ENCODE data around the gene CPNE5. TPM values are rescaled to one million over a fixed set of nuclear protein-coding genes. Genes with fewer than 3 reads are reported as not detected.

The CPNE5 gene
- total RNA-seq, 6 experiments from 2014 or later = 0.12 to 0.37 (median 0.26) TPM; not detected in 2

DNA sequence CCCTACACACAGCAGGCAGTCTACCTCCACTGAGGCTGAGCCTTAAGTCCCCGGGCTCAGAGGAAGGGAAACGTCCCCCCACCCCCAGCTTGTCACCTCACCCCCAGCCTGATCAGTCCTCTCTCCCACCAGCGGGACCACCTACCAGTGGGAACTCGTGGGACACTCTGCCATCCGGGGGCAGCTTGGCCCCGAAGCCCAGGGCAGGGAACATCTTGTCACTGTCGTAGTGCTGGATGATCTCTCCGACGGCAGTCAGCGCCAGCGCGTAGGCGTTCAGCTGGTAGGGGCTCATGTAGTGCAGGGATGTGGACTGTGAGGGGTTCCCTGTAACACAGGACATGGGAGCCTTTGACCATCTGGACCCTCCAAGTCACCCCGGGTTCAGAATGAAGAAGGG lies 93.0 kb downstream of the CPNE5 start:
- no peak overlapping the region for H3K27ac Mint-ChIP-seq
- TF ChIP-seq, protein P1, sequence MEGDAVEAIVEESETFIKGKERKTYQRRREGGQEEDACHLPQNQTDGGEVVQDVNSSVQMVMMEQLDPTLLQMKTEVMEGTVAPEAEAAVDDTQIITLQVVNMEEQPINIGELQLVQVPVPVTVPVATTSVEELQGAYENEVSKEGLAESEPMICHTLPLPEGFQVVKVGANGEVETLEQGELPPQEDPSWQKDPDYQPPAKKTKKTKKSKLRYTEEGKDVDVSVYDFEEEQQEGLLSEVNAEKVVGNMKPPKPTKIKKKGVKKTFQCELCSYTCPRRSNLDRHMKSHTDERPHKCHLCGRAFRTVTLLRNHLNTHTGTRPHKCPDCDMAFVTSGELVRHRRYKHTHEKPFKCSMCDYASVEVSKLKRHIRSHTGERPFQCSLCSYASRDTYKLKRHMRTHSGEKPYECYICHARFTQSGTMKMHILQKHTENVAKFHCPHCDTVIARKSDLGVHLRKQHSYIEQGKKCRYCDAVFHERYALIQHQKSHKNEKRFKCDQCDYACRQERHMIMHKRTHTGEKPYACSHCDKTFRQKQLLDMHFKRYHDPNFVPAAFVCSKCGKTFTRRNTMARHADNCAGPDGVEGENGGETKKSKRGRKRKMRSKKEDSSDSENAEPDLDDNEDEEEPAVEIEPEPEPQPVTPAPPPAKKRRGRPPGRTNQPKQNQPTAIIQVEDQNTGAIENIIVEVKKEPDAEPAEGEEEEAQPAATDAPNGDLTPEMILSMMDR (IDR thresholded peaks at IDR 0.05) = no peak
- peaks cover 13% of the 10 kb centered on the region for H3K4me1 Mint-ChIP-seq (ENCODE audit: low read depth)
- no peak overlapping the region for H3K4me3 Mint-ChIP-seq
- peaks cover 8% of the 10 kb centered on the region for H3K9me3 Mint-ChIP-seq
- peaks cover 11% of the 10 kb centered on the region; the same call in 1 of the 2 replicates for H3K36me3 Mint-ChIP-seq (ENCODE audit: low read depth)
- H3K27me3 Mint-ChIP-seq (ENCODE audit: insufficient read depth) = peaks cover 13% of the 10 kb centered on the region
- DNase-seq = no peak

DNA sequence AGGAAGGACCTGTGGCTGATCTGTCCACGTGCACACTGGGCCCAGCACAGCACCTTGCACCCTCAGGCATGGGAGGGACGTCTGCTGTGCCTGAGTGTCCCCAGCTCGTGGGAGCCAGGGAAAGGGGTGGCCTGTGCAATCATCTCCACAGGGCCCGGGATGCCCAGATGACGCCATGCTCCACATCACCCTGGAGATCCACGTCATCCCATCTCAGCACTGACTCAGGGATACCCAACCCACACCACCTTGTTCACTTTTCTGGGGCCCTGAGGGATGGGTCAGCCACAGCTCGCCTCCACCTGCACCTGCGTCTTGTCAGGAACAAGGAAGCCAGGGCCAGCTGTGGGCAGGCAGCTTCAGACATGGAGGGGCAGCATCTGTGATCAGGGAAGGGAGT lies 93.4 kb downstream of the CPNE5 start:
- Mint-ChIP-seq H3K36me3 (ENCODE audit: low read depth) (peaks cover 11% of the 10 kb centered on the region; the same call in 1 of the 2 replicates), H3K4me3 (no peak overlapping the region), H3K4me1 (ENCODE audit: low read depth) (peaks cover 9% of the 10 kb centered on the region), H3K27ac (no peak overlapping the region), H3K27me3 (ENCODE audit: insufficient read depth) (peaks cover 13% of the 10 kb centered on the region), H3K9me3 (peaks cover 8% of the 10 kb centered on the region)
- no peak for DNase-seq
- TF ChIP-seq, protein P1 (IDR thresholded peaks at IDR 0.05) = no peak

DNA sequence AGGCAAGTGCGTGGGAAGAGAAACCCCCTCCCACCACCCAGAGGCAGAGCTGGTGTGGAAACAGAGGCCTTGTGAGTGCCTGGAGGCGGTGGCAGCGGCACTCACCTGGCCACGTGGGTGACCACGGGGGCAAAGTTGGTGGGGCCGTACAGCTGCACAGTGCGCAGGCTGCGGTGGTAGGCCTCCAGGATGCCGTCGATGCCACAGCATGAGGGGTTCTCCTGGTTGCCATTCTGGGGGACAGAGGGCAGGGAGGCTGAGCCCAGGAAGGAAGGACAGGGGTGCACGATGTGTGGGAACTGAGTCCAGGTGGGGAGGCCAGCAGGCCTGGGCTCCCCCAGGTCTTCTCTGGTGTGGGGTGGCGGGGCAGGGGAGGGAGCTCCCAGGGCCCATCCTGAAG lies 94.0 kb downstream of the CPNE5 start:
- DNase-seq = no peak
- no peak overlapping the region for H3K4me3 Mint-ChIP-seq
- peaks cover 8% of the 10 kb centered on the region for H3K9me3 Mint-ChIP-seq
- peaks cover 9% of the 10 kb centered on the region for H3K4me1 Mint-ChIP-seq (ENCODE audit: low read depth)
- peaks cover 11% of the 10 kb centered on the region; the same call in 1 of the 2 replicates for H3K36me3 Mint-ChIP-seq (ENCODE audit: low read depth)
- peaks cover 14% of the 10 kb centered on the region for H3K27me3 Mint-ChIP-seq (ENCODE audit: insufficient read depth)
- no peak overlapping the region for H3K27ac Mint-ChIP-seq
- TF ChIP-seq, protein P1 (IDR thresholded peaks at IDR 0.05) = no peak

DNA sequence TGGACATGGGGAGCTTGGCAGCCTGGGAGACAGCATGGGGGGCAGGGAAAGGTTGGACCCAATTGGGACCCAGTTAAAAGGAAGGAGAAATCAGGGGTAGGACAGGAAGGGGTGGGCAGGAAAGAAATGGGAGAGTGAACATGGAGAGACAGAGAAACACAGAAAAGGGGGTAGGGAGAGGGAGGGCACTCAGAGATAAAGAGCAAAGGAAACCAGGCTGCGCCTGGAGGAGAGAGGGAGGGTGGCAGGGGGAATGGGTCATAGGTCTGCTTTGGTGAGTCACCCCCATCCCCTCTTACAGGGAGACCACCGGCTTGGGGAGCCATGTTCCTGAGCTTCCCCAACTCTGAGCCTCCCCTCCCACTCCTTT lies 95.0 kb downstream of the CPNE5 start:
- Mint-ChIP-seq H3K4me1 (ENCODE audit: low read depth) (peaks cover 13% of the 10 kb centered on the region), H3K36me3 (ENCODE audit: low read depth) (peaks cover 8% of the 10 kb centered on the region; the same call in 1 of the 2 replicates), H3K9me3 (peaks cover 8% of the 10 kb centered on the region), H3K27me3 (ENCODE audit: insufficient read depth) (peaks cover 14% of the 10 kb centered on the region), H3K27ac (no peak overlapping the region), H3K4me3 (no peak overlapping the region)
- DNase-seq = no peak
- TF ChIP-seq, protein P1 (IDR thresholded peaks at IDR 0.05) = no peak

DNA sequence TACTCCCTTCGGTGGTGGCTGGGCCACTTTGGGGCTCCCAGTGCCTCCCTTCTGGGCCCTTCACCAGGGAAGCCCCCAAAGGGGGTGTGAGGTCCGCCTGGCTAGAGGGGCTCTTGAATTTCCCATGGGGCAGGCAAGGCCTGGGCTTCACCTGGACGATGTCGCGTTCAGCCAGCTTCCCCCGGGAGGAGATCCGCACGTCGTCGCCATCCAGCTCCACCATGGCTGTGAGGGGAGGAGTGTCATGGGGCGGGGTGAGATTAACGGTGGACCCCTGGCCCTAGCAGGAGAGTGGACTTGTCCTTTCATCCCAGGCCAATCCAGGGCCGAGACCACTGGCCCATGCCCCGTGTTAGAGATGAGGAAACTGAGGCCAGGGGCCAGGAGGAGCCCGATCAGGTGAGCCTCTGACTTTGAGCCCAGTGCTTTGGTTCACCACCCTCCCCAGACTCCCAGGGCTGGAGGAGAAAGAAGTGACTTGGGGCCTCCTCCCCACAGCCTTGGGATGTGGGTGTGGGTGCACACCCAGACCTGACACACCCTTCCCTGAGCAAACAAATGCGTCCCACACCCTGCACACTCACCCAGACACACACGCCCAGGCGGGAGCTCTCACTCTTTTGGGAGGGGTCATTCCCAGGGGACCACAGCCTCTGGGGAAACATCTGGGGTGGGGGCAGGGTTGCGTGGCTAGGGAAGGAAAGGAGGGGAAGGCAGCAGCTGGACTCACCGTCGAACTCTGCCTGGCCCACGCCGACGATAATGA lies 95.5 kb downstream of the CPNE5 start:
- H3K27ac Mint-ChIP-seq = no peak overlapping the region
- peaks cover 13% of the 10 kb centered on the region for H3K4me1 Mint-ChIP-seq (ENCODE audit: low read depth)
- TF ChIP-seq, protein P1 (IDR thresholded peaks at IDR 0.05) = no peak
- H3K36me3 Mint-ChIP-seq (ENCODE audit: low read depth) = peaks cover 4% of the 10 kb centered on the region; the same call in 1 of the 2 replicates
- no peak overlapping the region for H3K4me3 Mint-ChIP-seq
- DNase-seq = no peak
- peaks cover 5% of the 10 kb centered on the region for H3K9me3 Mint-ChIP-seq
- peaks cover 14% of the 10 kb centered on the region for H3K27me3 Mint-ChIP-seq (ENCODE audit: insufficient read depth)
